ENCODE results near the gene STOML2. TPM values are rescaled to one million over a fixed set of nuclear protein-coding genes. Genes with fewer than 3 reads are reported as not detected.

STOML2 gene
- total RNA-seq, 1 donor from 2014 or later, result 152 TPM

DNA sequence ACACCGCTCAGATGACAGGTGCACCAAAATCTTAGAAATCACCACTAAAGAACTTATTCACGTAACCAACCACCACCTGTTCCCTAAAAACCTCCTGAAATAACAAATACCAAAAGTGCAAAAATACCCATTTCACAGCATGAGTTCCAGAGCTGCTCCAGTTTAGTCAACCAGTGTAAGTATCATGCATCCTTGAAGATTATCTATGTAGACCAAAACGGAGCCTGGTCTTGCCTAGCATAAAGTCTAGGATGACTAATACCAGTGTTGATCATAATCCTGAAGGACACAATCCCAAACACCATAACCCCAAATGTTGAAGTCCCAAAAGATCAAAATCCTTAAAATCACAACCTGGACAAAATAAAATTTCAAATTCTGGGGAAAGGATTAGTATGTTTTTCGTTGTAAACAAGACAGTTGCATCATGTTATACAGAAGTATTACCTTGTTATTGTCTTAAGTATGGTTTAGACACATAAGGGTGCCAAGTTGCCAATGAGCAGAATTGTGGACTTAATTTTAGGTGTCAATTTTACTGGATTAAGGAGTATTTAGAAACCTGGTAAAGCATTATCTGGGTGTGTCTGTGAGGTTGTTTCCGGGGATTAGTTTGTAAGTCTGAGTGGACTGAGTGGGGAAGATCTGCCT lies 48.6 kb downstream of the STOML2 start:
- intact Hi-C loops (cut with DNase I), result loop anchor here (10.0 kb wide), 1 partner anchor 60 kb away; no protein-coding TSS in a partner anchor
- ATAC-seq (ENCODE audit: poor library complexity), result no peak
- no peak for DNase-seq

DNA sequence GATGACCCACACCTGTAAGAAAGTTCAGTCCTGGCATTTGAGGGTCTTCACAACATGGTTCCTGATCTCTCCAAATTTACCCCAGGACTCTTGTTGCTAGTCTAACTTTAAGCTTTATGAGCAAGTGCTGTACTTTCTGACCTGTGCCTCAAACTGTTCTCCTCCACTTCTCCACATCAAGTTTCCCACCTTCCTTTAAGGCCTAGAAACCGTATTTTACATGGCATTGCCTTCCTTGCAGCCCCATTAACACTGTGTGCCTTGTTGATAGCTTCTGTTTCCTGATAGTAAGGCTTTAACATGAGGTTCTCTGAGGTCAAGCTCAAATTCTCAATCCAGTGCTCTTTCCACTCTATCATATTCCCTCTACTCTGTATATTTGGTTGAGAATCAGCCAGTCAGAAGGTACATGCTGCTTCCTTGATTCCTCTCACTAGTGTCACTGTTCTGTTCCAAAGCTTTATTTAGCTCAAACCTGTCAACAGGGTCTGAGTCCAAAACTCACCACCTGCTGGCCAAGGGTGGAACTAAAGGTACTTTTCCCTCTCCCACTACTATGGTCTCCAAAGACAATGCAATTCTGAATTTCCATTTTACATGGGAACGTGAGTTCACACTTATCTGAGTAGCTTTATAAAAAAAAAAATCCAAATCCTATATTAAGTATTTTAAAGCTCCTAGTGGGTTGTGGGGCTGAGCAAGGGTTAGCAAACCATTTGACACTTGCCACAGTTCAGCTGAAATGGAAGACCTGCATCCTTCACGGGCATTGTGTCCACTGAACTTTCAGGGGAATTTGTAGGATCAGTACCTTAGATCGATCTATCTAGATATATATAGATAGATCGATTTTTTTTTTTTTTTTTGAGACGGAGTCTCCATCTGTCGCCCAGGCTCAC lies 51.6 kb downstream of the STOML2 start:
- ATAC-seq (ENCODE audit: poor library complexity), result peak; percentile 89
- no peak for DNase-seq
- intact Hi-C loops (cut with DNase I), result loop anchor here (10.0 kb wide), 1 partner anchor 57 kb away; no protein-coding TSS in a partner anchor

Other genes starting within 250 kb of the STOML2 start
- 0.19 TPM for gene PHF24, start 144.8 kb downstream of the STOML2 start, total RNA-seq
- 48.7 TPM for gene DNAJB5, start 113.4 kb downstream of the STOML2 start, total RNA-seq
- gene VCP, start 30.5 kb downstream of the STOML2 start, total RNA-seq, result 217 TPM
- 4.8 TPM for gene FANCG, start 23.2 kb downstream of the STOML2 start, total RNA-seq
- 8.2 TPM for gene PIGO, start 6.5 kb downstream of the STOML2 start, total RNA-seq
- 12.9 TPM for gene ATOSB, start 12.7 kb upstream of the STOML2 start, total RNA-seq
- gene UNC13B, start 58.9 kb upstream of the STOML2 start, total RNA-seq, result 20.9 TPM